ENCODE measurements around the gene NFIC.
A peak's percentile ranks its signal among the peaks of the same experiment; 100 is the strongest.

NFIC gene

DNA sequence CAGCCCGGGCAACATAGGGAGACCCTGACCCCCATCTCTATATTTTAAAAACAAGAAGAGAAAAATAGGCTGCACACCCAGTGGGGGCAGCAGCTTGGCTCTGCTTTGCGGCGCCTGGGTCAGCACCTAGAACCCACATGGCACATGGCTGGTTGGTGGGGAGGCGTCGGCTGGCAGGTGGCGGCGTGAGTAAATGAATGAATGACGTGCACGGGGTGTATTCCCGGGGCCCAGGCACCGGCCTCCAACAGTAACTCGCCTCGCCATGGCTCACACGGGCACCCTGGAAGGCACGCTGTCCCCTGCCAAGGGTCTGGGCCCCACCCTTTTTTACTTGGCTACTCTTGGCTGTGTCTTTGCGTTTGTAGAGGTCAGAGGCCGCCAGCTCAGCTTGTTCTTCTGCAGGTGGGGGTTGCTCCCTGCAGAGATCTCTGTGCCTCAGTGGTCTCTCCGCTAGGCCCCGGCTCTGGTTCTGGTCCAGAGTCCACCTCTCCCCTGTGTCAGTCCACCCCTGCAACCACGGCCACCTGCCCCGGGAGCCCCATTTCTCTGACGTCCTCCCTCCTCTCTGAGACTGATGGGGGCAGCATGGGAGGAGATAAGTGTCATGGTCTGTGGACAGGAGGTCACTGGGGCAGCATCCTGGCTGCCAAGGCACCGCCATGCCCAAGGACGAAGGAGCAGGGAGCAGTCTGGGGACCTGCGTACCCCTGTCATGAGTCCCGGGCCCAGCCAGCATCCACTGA lies 145.3 kb downstream of the NFIC start:
- in situ Hi-C loops (cut with HindIII; ENCODE audit: low sequenced_read_pairs) = no loop called here
- DNase-seq (ENCODE audit: low read depth) = no peak

DNA sequence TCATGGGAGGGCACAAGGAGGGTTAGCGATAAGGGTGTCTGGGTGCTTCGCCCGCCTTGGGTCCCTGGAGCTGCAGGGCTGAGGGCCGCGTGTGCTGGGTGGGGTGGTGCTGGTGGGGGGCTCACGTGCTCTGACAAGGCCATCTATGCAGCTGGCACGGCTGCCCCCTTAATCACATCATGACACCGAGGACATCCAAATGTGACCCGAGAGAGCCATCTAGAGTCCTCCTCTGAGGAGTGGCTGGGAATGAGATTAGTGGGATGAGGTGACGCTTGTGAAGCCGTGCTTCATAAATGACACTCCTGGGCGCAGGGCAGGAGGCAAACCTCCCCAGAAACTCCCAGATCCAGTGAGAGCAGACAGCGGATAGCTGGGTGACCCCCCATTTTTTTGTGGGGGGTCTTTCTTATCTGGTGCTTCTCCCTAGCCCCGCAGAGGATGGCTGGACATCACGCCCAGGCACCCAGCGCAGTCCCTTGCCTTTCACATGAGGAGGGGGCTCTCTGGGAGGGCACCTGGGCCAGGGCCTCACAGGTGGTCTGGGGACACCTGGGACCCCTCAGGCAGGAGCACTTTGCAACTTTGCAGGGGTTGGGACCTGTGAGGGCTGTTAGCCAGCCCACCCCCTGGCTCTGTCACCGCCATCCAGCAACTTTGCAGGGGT lies 146.3 kb downstream of the NFIC start:
- TF ChIP-seq, protein P1, sequence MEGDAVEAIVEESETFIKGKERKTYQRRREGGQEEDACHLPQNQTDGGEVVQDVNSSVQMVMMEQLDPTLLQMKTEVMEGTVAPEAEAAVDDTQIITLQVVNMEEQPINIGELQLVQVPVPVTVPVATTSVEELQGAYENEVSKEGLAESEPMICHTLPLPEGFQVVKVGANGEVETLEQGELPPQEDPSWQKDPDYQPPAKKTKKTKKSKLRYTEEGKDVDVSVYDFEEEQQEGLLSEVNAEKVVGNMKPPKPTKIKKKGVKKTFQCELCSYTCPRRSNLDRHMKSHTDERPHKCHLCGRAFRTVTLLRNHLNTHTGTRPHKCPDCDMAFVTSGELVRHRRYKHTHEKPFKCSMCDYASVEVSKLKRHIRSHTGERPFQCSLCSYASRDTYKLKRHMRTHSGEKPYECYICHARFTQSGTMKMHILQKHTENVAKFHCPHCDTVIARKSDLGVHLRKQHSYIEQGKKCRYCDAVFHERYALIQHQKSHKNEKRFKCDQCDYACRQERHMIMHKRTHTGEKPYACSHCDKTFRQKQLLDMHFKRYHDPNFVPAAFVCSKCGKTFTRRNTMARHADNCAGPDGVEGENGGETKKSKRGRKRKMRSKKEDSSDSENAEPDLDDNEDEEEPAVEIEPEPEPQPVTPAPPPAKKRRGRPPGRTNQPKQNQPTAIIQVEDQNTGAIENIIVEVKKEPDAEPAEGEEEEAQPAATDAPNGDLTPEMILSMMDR (IDR thresholded peaks at IDR 0.05; ENCODE audit: low read depth, low read length, missing control alignments) = no peak
- in situ Hi-C loops (cut with HindIII; ENCODE audit: low sequenced_read_pairs) = no loop called here
- DNase-seq (ENCODE audit: low read depth) = no peak
- no peak overlapping the region for H3K4me3 ChIP-seq (ENCODE audit: low read depth, low read length)

More for the DNA sequence above, 145.3 kb downstream of the NFIC start:
- H3K4me3 ChIP-seq (ENCODE audit: low read depth, low read length) = no peak overlapping the region
- TF ChIP-seq, protein P1 (IDR thresholded peaks at IDR 0.05; ENCODE audit: low read depth, low read length, missing control alignments) = no peak

DNA sequence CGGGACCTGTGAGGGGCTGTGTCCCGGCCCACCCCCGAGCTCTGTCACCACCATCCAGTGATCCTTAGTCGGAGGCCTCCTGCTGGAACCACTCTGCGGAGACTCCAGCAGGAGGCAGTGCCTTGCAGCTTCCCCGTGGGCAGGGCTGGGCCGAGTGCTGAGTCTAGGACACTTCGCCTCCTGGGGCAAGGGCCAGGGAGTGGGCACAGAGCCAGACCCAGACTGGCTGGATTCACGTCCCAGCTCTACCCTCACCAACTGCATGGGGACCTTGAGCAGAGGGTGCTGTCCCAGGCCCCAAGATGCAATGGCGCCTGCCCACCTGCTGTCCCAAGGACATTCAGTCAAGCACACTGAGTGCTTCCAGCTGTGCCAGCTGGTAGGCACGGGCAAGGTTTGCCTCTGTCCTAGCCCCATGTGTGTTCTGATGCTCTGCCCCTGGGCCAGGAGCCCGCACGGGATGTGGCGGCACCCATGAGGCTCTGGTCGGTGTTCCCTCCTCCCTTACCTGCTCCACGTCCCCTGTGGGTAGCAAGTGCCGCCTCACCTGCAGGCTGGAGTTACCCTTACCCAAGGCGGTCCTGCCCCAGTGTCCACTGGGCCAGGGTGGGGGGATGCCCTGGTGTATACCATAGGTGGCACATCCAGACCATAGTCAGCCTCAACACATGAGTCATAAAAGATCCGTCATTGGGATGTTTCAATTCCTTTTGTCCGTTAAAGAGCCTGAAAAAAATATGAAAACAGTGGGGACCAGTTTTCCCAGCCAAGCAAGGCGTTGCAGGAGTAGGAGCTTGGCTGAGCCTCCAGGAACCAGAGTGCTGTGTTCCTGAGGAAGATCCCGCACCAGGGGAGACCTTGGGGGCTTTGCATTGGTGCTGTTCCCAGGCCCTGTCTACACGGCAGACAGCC lies 147.1 kb downstream of the NFIC start:
- no peak for DNase-seq (ENCODE audit: low read depth)
- TF ChIP-seq, protein P1 (IDR thresholded peaks at IDR 0.05; ENCODE audit: low read depth, low read length, missing control alignments) = no peak
- no peak overlapping the region for H3K4me3 ChIP-seq (ENCODE audit: low read depth, low read length)
- in situ Hi-C loops (cut with HindIII; ENCODE audit: low sequenced_read_pairs) = no loop called here

DNA sequence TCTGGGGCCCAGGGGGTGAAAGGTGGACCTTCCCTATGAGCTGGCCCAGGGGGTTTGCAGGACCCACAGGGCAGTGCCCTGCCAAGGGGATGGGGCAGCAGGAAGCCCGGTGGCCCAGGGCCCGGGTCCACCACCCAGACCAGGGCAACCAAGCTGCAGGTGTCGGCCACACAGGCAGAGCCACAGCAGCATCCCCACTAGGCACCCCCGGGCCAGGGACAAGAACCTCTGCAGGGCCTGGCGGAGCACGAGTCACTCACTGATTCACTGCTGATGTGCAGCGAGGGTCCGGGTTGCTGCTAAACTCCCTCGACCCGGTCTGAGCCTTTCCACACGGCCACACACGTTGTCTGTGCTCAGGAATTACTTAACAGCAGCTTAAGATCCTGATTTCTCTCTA lies 148.5 kb downstream of the NFIC start:
- H3K4me3 ChIP-seq (ENCODE audit: low read depth, low read length) = no peak overlapping the region
- TF ChIP-seq, protein P1 (IDR thresholded peaks at IDR 0.05; ENCODE audit: low read depth, low read length, missing control alignments) = no peak
- DNase-seq (ENCODE audit: low read depth) = no peak
- in situ Hi-C loops (cut with HindIII; ENCODE audit: low sequenced_read_pairs) = no loop called here

DNA sequence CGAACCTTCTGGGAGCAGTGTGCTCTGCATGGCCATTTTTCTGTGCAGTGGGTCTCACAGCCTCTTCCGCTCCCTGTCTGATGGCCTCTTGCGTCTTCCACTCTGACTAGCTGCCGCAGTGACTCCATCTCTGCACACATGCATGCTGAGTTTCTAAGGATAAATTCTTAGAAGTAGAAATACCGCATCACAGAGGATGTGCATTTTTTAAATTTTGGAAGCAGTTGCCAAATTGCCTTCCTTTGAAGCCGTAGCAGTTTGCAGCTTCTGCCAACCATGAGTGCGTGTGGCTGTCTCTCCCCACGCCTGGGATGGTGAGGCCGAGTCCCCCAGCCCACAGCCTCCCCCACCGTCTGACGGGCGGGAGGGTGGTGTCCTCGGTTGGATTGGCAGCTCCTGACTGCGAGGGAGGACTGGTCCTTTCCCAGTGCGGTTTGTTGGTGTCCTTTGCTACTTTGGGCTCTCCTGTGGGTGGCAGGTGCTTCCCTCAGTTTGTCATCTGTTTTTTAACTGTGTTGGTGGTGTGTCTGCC lies 149.6 kb downstream of the NFIC start:
- peak; percentile 28 for DNase-seq (ENCODE audit: low read depth)
- TF ChIP-seq, protein P1 (IDR thresholded peaks at IDR 0.05; ENCODE audit: low read depth, low read length, missing control alignments) = no peak
- in situ Hi-C loops (cut with HindIII; ENCODE audit: low sequenced_read_pairs) = no loop called here
- H3K4me3 ChIP-seq (ENCODE audit: low read depth, low read length) = no peak overlapping the region

DNA sequence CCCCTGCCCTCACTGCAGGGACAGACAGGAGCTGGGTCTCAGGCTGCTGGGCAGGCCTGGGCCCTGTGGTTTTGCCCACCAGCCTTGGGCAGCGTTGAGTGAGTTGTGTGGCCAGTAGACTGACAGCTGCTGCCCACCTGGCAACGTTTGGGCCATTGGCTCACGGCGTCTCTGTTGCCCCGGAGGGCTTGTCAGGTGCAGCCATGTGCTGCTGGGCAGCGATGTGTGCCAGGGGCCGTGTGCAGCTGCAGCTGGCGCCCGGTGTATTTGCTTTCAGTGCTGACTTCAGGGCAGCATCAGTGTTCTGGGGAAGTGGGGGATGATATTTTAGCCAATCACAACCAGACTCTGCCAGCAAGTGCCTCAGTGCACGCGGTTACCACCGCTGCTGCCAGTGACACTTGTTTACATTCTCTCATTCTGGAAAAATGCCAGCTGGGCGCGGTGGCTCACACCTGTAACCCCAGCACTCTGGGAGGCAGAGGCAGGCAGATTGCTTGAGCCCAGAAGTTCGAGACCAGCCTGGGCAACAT lies 150.4 kb downstream of the NFIC start:
- no peak overlapping the region for H3K4me3 ChIP-seq (ENCODE audit: low read depth, low read length)
- TF ChIP-seq, protein P1 (IDR thresholded peaks at IDR 0.05; ENCODE audit: low read depth, low read length, missing control alignments) = no peak
- no peak for DNase-seq (ENCODE audit: low read depth)
- in situ Hi-C loops (cut with HindIII; ENCODE audit: low sequenced_read_pairs) = no loop called here

Measured in astrocyte of the cerebellum (primary cell).